HepG2 (cell line): ENCODE results near the gene POLR3F. TPM values are rescaled to one million over a fixed set of nuclear protein-coding genes. Genes with fewer than 3 reads are reported as not detected.

Source experiments
- ATAC-seq: fragments of 200-7000 bp; cut with Tn5 transposase; 3 replicates; pipeline ENCODE4 v1.9.1; 2020; ENCODE audit warnings: mild to moderate bottlenecking, moderate library complexity
- BruUV-seq: library from RNA; stranded (reverse); fragments of 400-500 nt; replicated peaks from 2 replicates; lab custom pipeline; 2021; lab: Mats Ljungman, UMichigan
- CTCF ChIA-PET: fragments of 300-600 bp; formaldehyde crosslinking; extraction: SDS; loops from one replicate; lab custom pipeline; 2021; ENCODE audit warnings: low total read pairs, inconsistent platforms, low intra/inter-chr PET ratio; lab: Yijun Ruan, JAX
- POLR2A ChIA-PET: fragments of 350-600 bp; sonication (Branson Sonifier 250); formaldehyde crosslinking; loops from one replicate; lab custom pipeline; 2020; ENCODE audit warnings: antibody characterized with exemption, inconsistent platforms; lab: Yijun Ruan, JAX
- DNase-seq: peaks from one replicate; pipeline ENCODE4 v3.0.0-alpha.2; 2015; ENCODE audit warnings: low spot score
- FAIRE-seq: peaks from 3 replicates; lab custom pipeline; 2011; peaks lifted over from hg19 to GRCh38; lab: Jason Lieb, UNC
- H2AFZ ChIP-seq: one replicate; pipeline ENCODE4 v1.6.1; 2011; ENCODE audit warnings: low read length, inconsistent platforms
- H3K27ac ChIP-seq: fragments of 300-600 bp; 3 replicates; pipeline ENCODE4 v1.8.0; 2011; ENCODE audit warnings: mixed run types, mild to moderate bottlenecking, mixed read lengths, low read length, inconsistent platforms; ENCODE audit not compliant: insufficient read depth; ENCODE audit errors: extremely low read length
- H3K27me3 ChIP-seq, 2 experiments: fragments of 200-600 bp in 1 of 2; 2 replicates in 1 of 2; 3 replicates in 1 of 2; pipeline versions ENCODE4 v1.6.0 to v1.8.0; 2011; ENCODE audit warnings: low read length in 2 of 2, mild to moderate bottlenecking in 2 of 2, moderate library complexity in 2 of 2, inconsistent platforms in 1 of 2; ENCODE audit not compliant: insufficient read depth in 2 of 2, control insufficient read depth in 1 of 2
- H3K36me3 ChIP-seq, 2 experiments: fragments of 200-600 bp in 1 of 2; replicated peaks in 1 of 2; 2 replicates in 1 of 2; 3 replicates in 1 of 2; pipeline versions ENCODE4 v1.5.1 to v1.8.0; 2011; ENCODE audit warnings: low read length in 2 of 2, inconsistent platforms in 1 of 2; ENCODE audit not compliant: insufficient read depth in 2 of 2, control insufficient read depth in 1 of 2
- H3K4me1 ChIP-seq: 2 replicates; pipeline ENCODE4 v1.5.1; 2012; ENCODE audit warnings: low read length, inconsistent platforms; ENCODE audit not compliant: insufficient read depth
- H3K4me2 ChIP-seq: 2 replicates; pipeline ENCODE4 v1.6.0; 2011; ENCODE audit warnings: low read depth, low read length, inconsistent platforms
- H3K4me3 ChIP-seq, 3 experiments: fragments of 200-600 bp in 1 of 3; sonication (generic), shearing (Covaris generic) in 1 of 3; replicated peaks in 1 of 3; 2 replicates each; pipeline ENCODE4 v1.5.1; 2011 to 2016; ENCODE audit warnings: low read length in 3 of 3, inconsistent platforms in 2 of 3, low read depth in 2 of 3, mild to moderate bottlenecking in 2 of 3, control low read depth in 1 of 3, mixed read lengths in 1 of 3; ENCODE audit not compliant: insufficient read depth in 1 of 3
- H3K79me2 ChIP-seq: one replicate; pipeline ENCODE4 v1.6.1; 2011; ENCODE audit warnings: low read length, inconsistent platforms; ENCODE audit not compliant: insufficient read depth
- H3K9ac ChIP-seq: 2 replicates; pipeline ENCODE4 v1.6.0; 2011; ENCODE audit warnings: mild to moderate bottlenecking, low read depth, low read length, inconsistent platforms; ENCODE audit not compliant: insufficient read depth
- H3K9me3 ChIP-seq: 2 replicates; pipeline ENCODE4 v1.5.1; 2012; ENCODE audit warnings: mild to moderate bottlenecking, low read length
- H4K20me1 ChIP-seq: 2 replicates; pipeline ENCODE4 v1.6.0; 2011; ENCODE audit warnings: inconsistent platforms, mild to moderate bottlenecking, low read length, moderate library complexity; ENCODE audit not compliant: insufficient read depth
- ATF3 ChIP-seq: sonication (generic); formaldehyde crosslinking; IDR thresholded peaks from 2 replicates; pipeline ENCODE4 v1.4.0; 2020; ENCODE audit warnings: missing genetic modification reagents
- CEBPB ChIP-seq: IDR thresholded peaks from 2 replicates; pipeline ENCODE4 v1.6.1; 2011; ENCODE audit warnings: low read depth, low read length, improper control_type of control experiment, borderline replicate concordance
- FOXK1 ChIP-seq: sonication (generic); formaldehyde crosslinking; IDR thresholded peaks from 2 replicates; pipeline ENCODE4 v1.4.0; 2020; ENCODE audit warnings: low read depth, missing genetic modification reagents, borderline replicate concordance
- KAT7 ChIP-seq: IDR thresholded peaks from 2 replicates; pipeline ENCODE4 v1.6.1; 2018; ENCODE audit warnings: borderline replicate concordance, missing compliant biosample characterization
- ZNF546 ChIP-seq: sonication (generic); formaldehyde crosslinking; conservative IDR thresholded peaks from 2 replicates; pipeline ENCODE4 v1.8.1; 2023; ENCODE audit warnings: mild to moderate bottlenecking, missing genetic modification reagents
- WGBS: methylation state at CpG from one replicate; pipeline ENCODE4 v1.1.6; 2017; ENCODE audit warnings: low lambda C conversion rate; 5-methylcytosine and 5-hydroxymethylcytosine counted together
- in situ Hi-C: cut with HindIII; loops from 2 replicates; pipeline ENCODE4 v1.10.0; 2017; ENCODE audit warnings: low pct_unique_long_range_greater_than_20kb; ENCODE audit not compliant: extremely low pct_ligation_motif_present
- intact Hi-C: fragments of 100-400 bp; cut with micrococcal nuclease; formaldehyde crosslinking; loops from one replicate; pipeline ENCODE4 v1.10.0; 2022; ENCODE audit not compliant: unreplicated experiment
- polyA plus RNA-seq, 8 experiments: library from polyadenylated mRNA; depleted of rRNA in 3 of 8; stranded (reverse) in 7 of 8; unstranded in 1 of 8; fragments of >200 nt; fragmentation: Illumina TruSeq in 4 of 8; extraction: Trizol in 4 of 8; gene quantifications; 2 replicates each; pipeline versions ENCODE4 v1.2.1 to v1.2.3, GENCODE V29; 2011 to 2016; ENCODE audit warnings: low read depth in 4 of 8, missing spikeins in 1 of 8, mixed read lengths in 1 of 8; ENCODE audit not compliant: insufficient read depth in 1 of 8
- total RNA-seq, 5 experiments: library from RNA; depleted of rRNA; stranded (reverse); fragments of >200 nt; fragmentation: Illumina TruSeq; extraction: Trizol; gene quantifications; 2 replicates each; pipeline ENCODE4 v1.2.3, GENCODE V29; 2016; ENCODE audit warnings: low read depth in 1 of 5
- TF ChIP-seq, protein P1 (sequence below): sonication (generic); formaldehyde crosslinking; IDR thresholded peaks from 2 replicates; pipeline ENCODE4 v1.4.0; 2020; ENCODE audit warnings: mild to moderate bottlenecking, missing genetic modification reagents

The POLR3F gene
- total and polyA plus RNA-seq, 2 of the 13 experiments (the other 11 are each of a cell fraction or from before 2014, with no cell fraction given), result 11.7 to 25.5 TPM

DNA sequence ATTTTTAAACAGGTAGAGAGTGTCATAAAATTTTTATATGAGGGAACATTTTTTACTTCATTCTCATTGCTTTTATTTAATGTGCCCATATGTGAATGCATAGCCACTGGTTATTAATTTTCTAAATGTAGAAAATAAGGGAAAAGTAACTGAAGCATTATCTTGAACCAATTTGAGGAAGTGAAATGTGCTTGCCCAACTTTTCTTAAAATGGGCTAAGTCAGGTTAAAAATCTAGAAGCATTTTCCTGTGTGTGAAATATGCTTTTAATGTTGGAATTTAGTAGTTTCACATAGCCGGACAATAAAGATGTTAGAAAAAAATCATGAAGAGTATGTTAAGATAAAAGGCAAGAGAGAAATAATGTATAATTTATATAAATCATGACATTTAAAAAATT, 44.4 kb downstream of the POLR3F start (continued):
- no peak for TF ChIP-seq ATF3 (CRISPR knock-in tag)
- TF ChIP-seq ZNF546, result no peak

- H3K36me3 ChIP-seq, result peaks cover 12 to 54% of the 10 kb centered on the region in 2 experiments
- H2AFZ ChIP-seq, result no peak overlapping the region
- H3K79me2 ChIP-seq, result peaks cover 24% of the 10 kb centered on the region
- 94% methylated on average over 7 of the region's 7 CpGs for WGBS
- H3K9ac ChIP-seq, result no peak overlapping the region
- H3K4me2 ChIP-seq, result no peak overlapping the region
- in situ Hi-C loops (no loop called here), intact Hi-C loops (no loop called here)
- peaks cover 32% of the 10 kb centered on the region for H3K4me1 ChIP-seq
- H3K27ac ChIP-seq, result no peak overlapping the region
- DNase-seq, result no peak
- H3K4me3 ChIP-seq, result no peak overlapping the region
- FAIRE-seq, result no peak
- H3K9me3 ChIP-seq, result no peaks in the 10 kb centered on the region
- H4K20me1 ChIP-seq, result no peaks in the 10 kb centered on the region
- BruUV-seq, result no TSS peak
- H3K27me3 ChIP-seq, result no peaks in the 10 kb centered on the region; a peak in 1 of 5 replicates
- TF ChIP-seq, protein P1, sequence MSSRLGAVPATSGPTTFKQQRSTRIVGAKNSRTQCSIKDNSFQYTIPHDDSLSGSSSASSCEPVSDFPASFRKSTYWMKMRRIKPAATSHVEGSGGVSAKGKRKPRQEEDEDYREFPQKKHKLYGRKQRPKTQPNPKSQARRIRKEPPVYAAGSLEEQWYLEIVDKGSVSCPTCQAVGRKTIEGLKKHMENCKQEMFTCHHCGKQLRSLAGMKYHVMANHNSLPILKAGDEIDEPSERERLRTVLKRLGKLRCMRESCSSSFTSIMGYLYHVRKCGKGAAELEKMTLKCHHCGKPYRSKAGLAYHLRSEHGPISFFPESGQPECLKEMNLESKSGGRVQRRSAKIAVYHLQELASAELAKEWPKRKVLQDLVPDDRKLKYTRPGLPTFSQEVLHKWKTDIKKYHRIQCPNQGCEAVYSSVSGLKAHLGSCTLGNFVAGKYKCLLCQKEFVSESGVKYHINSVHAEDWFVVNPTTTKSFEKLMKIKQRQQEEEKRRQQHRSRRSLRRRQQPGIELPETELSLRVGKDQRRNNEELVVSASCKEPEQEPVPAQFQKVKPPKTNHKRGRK (CRISPR knock-in tag), result no peak
- TF ChIP-seq FOXK1 (no peak), CEBPB (peak; percentile 73), KAT7 (CRISPR knock-in tag) (no peak)
- TF ChIP-seq, all 625 proteins: peak for 1
- ChIA-PET CTCF (no interaction called here), POLR2A (no interaction called here)
- no peak for ATAC-seq
Measured at GRCh38 chr20:18513208-18513607, 46.0 kb downstream of the POLR3F start.
